ENCODE data around the gene HMMR. TPM values are rescaled to one million over a fixed set of nuclear protein-coding genes. Genes with fewer than 3 reads are reported as not detected.
"Not testable (repeated sequence)": the region's sequence is repeated elsewhere in the genome, so short reads cannot be mapped to it uniquely, and the experiment has no call there.

The HMMR gene
- total RNA-seq, result 0.91 TPM
- long read RNA-seq, partial matches to known transcripts, result 1 of 1 reads
- long read RNA-seq, other reads (novel, unspliced or antisense), result 0 of 1 reads

GRCh38 chr5:163460562-163461171 lies at the start of gene HMMR:
Gene HMMR, plus strand, starts transcription at chr5:163460632. Its CDS starts 61 bp downstream, at chr5:163460693.
- intact Hi-C loops (cut with micrococcal nuclease), result no loop called here
- Histone ChIP-seq H3K9me3 (replicated peaks) (no peaks in the 10 kb centered on the region), H3K36me3 (peaks cover 8% of the 10 kb centered on the region), H3K4me3 (peak within 1 kb of the TSS; percentile 89), H3K27ac (replicated peaks) (peak within 1 kb of the TSS; percentile 98), H3K27me3 (ENCODE audit: low read depth) (no peaks in the 10 kb centered on the region), H3K4me1 (peaks cover 40% of the 10 kb centered on the region)
- no peak for DNase-seq
- TF ChIP-seq CTCF (IDR thresholded peaks at IDR 0.05; ENCODE audit: borderline replicate concordance), result no peak

- H3K27ac ChIP-seq (replicated peaks), result not testable (repeated sequence)
These were observed 44.8 kb upstream of the HMMR start for GRCh38 chr5:163415673-163416072.

GRCh38 chr5:163424836-163425235 lies 35.6 kb upstream of the HMMR start:
- intact Hi-C loops (cut with micrococcal nuclease), result no loop called here
- H3K4me1 ChIP-seq, result no peaks in the 10 kb centered on the region
- no peak for TF ChIP-seq CTCF (IDR thresholded peaks at IDR 0.05; ENCODE audit: borderline replicate concordance)
- no peaks in the 10 kb centered on the region for H3K36me3 ChIP-seq
- H3K9me3 ChIP-seq (replicated peaks), result no peaks in the 10 kb centered on the region
- no peak for DNase-seq
- no peak overlapping the region for H3K27ac ChIP-seq (replicated peaks)
- no peak overlapping the region for H3K4me3 ChIP-seq
- H3K27me3 ChIP-seq (ENCODE audit: low read depth), result no peaks in the 10 kb centered on the region

More at GRCh38 chr5:163415673-163416072, 44.8 kb upstream of the HMMR start:
- H3K36me3 ChIP-seq; intact Hi-C loops (cut with micrococcal nuclease); H3K4me3 ChIP-seq; H3K9me3 ChIP-seq (replicated peaks); H3K4me1 ChIP-seq; DNase-seq: not testable (repeated sequence)
- H3K27me3 ChIP-seq (ENCODE audit: low read depth), result peaks cover 37% of the 10 kb centered on the region

GRCh38 chr5:163426128-163426527 lies 34.3 kb upstream of the HMMR start:
- DNase-seq; H3K9me3 ChIP-seq (replicated peaks); H3K36me3 ChIP-seq; H3K4me3 ChIP-seq; H3K27ac ChIP-seq (replicated peaks); intact Hi-C loops (cut with micrococcal nuclease); H3K4me1 ChIP-seq; H3K27me3 ChIP-seq (ENCODE audit: low read depth): not testable (repeated sequence)

GRCh38 chr5:163432544-163432943 lies 27.9 kb upstream of the HMMR start:
- no peak for TF ChIP-seq CTCF (IDR thresholded peaks at IDR 0.05; ENCODE audit: borderline replicate concordance)
- intact Hi-C loops (cut with micrococcal nuclease), result no loop called here
- no peak for DNase-seq
- H3K27ac ChIP-seq (replicated peaks), result no peak overlapping the region
- no peaks in the 10 kb centered on the region for H3K36me3 ChIP-seq
- H3K9me3 ChIP-seq (replicated peaks), result no peaks in the 10 kb centered on the region
- H3K4me3 ChIP-seq, result no peak overlapping the region
- H3K4me1 ChIP-seq, result peaks cover 20% of the 10 kb centered on the region
- H3K27me3 ChIP-seq (ENCODE audit: low read depth), result no peaks in the 10 kb centered on the region

- Histone ChIP-seq H3K9me3 (replicated peaks) (no peaks in the 10 kb centered on the region), H3K27ac (replicated peaks) (no peak overlapping the region), H3K4me3 (no peak overlapping the region), H3K27me3 (ENCODE audit: low read depth) (no peaks in the 10 kb centered on the region), H3K4me1 (peaks cover 27% of the 10 kb centered on the region), H3K36me3 (no peaks in the 10 kb centered on the region)
- no peak for DNase-seq
- intact Hi-C loops (cut with micrococcal nuclease), result no loop called here
- no peak for TF ChIP-seq CTCF (IDR thresholded peaks at IDR 0.05; ENCODE audit: borderline replicate concordance)
These were observed 27.2 kb upstream of the HMMR start for GRCh38 chr5:163433271-163433670.
